OCI-LY3 (cell line): ENCODE results near the gene EPB41L4A.

Source experiments
- H2AFZ ChIP-seq: fragments of 200-600, 300-600 bp; shearing (Covaris generic); 2 replicates; pipeline ENCODE4 v1.6.0; 2014; ENCODE audit warnings: antibody characterized with exemption, low read depth, low read length
- H3K27ac ChIP-seq: fragments of 200-600, 300-600 bp; sonication (generic); 2 replicates; pipeline ENCODE4 v1.5.1; 2014; ENCODE audit warnings: mild to moderate bottlenecking, low read length, moderate library complexity, mixed read lengths
- H3K27me3 ChIP-seq: fragments of 200-600, 300-600 bp; sonication (generic); 2 replicates; pipeline ENCODE4 v1.6.1; 2014; ENCODE audit warnings: low read depth, low read length, mixed read lengths
- H3K36me3 ChIP-seq: fragments of 200-600, 300-600 bp; sonication (generic); replicated peaks from 2 replicates; pipeline ENCODE3; 2014; ENCODE audit warnings: low read depth, low read length, mixed read lengths
- H3K4me1 ChIP-seq: fragments of 300-600, 200-600 bp; sonication (generic); 2 replicates; pipeline ENCODE4 v1.6.1; 2014; ENCODE audit warnings: low read length, mixed read lengths
- H3K4me2 ChIP-seq: fragments of 200-600, 300-600 bp; sonication (generic); 2 replicates; pipeline ENCODE4 v1.6.1; 2014; ENCODE audit warnings: low read length, mixed read lengths
- H3K4me3 ChIP-seq: fragments of 300-600, 200-600 bp; sonication (generic); 2 replicates; pipeline ENCODE4 v1.5.1; 2014; ENCODE audit warnings: antibody characterized with exemption, mild to moderate bottlenecking, low read length, moderate library complexity
- H3K79me2 ChIP-seq: fragments of 300-600, 200-600 bp; shearing (Covaris generic); 2 replicates; pipeline ENCODE4 v1.6.1; 2014; ENCODE audit warnings: mild to moderate bottlenecking, low read length, mixed read lengths
- H3K9ac ChIP-seq: fragments of 300-600, 200-600 bp; shearing (Covaris generic); 2 replicates; pipeline ENCODE4 v1.6.0; 2014; ENCODE audit warnings: mild to moderate bottlenecking, low read length, moderate library complexity
- H3K9me3 ChIP-seq: fragments of 200-600, 300-600 bp; shearing (Covaris generic); 2 replicates; pipeline ENCODE4 v1.6.1; 2014; ENCODE audit warnings: low read length, mixed read lengths; ENCODE audit not compliant: insufficient read depth
- H4K20me1 ChIP-seq: fragments of 200-600, 300-600 bp; sonication (generic); 2 replicates; pipeline ENCODE4 v1.6.1; 2016; ENCODE audit warnings: low read length, mixed read lengths; ENCODE audit not compliant: insufficient read depth
- CTCF ChIP-seq: fragments of 200-600, 300-600 bp; sonication (generic); IDR thresholded peaks from 2 replicates; pipeline ENCODE4 v1.5.1; 2014; ENCODE audit warnings: antibody characterized with exemption, low read length, low read depth
- EZH2phosphoT487 ChIP-seq: fragments of 200-600 bp; shearing (Covaris generic); IDR thresholded peaks from 2 replicates; pipeline ENCODE4 v1.6.1; 2018; ENCODE audit warnings: antibody characterized with exemption, mixed run types, low read depth

Gene EPB41L4A

DNA sequence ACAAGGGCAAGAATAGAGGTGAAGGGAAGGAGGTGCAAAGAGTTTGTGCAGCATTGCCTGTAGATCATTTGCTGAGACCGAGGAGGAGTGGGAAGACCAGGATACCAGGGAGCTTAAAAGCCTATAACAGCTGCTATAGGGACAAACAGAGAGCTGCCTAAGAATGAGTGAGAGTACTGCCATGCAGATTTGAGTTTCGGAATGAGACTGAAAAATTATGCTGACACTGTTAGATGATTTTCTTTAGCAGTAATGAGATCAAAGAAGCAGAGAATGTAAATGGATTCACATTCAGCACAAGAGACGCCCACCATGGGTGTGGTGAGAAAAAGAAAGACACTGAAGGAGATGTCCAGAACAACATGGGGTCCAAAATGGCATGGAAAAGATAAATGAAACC, 69.7 kb downstream of the EPB41L4A start:
- Histone ChIP-seq H3K4me1 (peaks cover 44% of the 10 kb centered on the region), H3K9ac (peak overlapping the region; percentile 77), H3K9me3 (no peaks in the 10 kb centered on the region), H2AFZ (no peak overlapping the region), H3K4me3 (peak overlapping the region; percentile 62), H3K36me3 (no peaks in the 10 kb centered on the region), H3K27me3 (no peaks in the 10 kb centered on the region), H3K4me2 (peak overlapping the region; percentile 77), H3K27ac (peak overlapping the region; percentile 92), H3K79me2 (no peaks in the 10 kb centered on the region), H4K20me1 (no peaks in the 10 kb centered on the region)
- TF ChIP-seq CTCF: no peak
- TF ChIP-seq EZH2phosphoT487: no peak

DNA sequence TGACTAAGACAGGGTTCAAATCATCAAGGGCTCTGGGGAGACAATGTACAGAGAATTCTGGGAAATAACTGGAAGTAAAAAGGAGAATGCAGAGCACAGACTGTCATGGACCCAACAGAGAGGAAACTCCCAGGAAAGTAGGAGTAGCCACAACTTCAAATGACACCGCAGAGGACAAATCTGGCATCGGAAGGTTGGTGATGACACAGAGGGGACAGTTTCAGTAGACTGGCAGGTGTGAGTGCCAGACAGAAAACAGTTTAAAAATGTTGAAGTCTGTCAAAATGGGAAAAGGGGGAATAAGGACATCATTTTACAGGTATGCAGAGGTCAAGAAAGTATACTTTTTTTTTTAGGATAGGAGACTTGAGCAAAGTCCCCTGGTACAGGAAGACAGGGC, 70.2 kb downstream of the EPB41L4A start:
- Histone ChIP-seq H3K9me3 (no peaks in the 10 kb centered on the region), H2AFZ (no peak overlapping the region), H3K4me2 (peak overlapping the region; percentile 77), H3K4me3 (peak overlapping the region; percentile 62), H3K27me3 (no peaks in the 10 kb centered on the region), H3K36me3 (no peaks in the 10 kb centered on the region), H3K79me2 (no peaks in the 10 kb centered on the region), H3K27ac (peak overlapping the region; percentile 92), H4K20me1 (no peaks in the 10 kb centered on the region), H3K9ac (peak overlapping the region; percentile 77), H3K4me1 (peaks cover 44% of the 10 kb centered on the region)
- no peak for TF ChIP-seq EZH2phosphoT487
- no peak for TF ChIP-seq CTCF

DNA sequence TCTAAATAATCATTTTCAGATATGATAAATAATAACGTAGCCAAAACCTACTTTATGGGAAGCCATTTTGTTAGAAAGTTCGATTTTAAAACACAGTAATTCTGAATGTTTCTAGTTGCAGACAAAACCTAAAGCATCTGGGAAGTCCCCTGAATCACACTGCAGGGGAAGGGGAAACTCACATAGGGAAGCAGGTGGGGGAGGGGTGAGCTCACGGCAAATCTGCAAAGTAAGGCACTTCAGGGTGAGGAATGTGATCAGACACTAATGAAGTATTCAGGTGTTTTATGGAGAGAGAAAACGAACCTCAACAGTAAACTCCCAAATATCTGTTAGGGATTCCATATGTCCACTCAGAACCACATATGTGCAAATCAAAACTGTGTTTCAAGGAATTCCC, 70.7 kb downstream of the EPB41L4A start:
- Histone ChIP-seq H3K4me3 (peak overlapping the region; percentile 62), H3K4me1 (peaks cover 44% of the 10 kb centered on the region), H3K9ac (peak overlapping the region; percentile 77), H3K27me3 (no peaks in the 10 kb centered on the region), H3K79me2 (no peaks in the 10 kb centered on the region), H2AFZ (0 out of 2 replicates have a peak overlapping the region, but pooled peaks have one; percentile 58), H3K9me3 (no peaks in the 10 kb centered on the region), H3K4me2 (peak overlapping the region; percentile 77), H3K36me3 (no peaks in the 10 kb centered on the region), H4K20me1 (no peaks in the 10 kb centered on the region), H3K27ac (peak overlapping the region; percentile 92)
- TF ChIP-seq EZH2phosphoT487: no peak
- TF ChIP-seq CTCF: no peak

DNA sequence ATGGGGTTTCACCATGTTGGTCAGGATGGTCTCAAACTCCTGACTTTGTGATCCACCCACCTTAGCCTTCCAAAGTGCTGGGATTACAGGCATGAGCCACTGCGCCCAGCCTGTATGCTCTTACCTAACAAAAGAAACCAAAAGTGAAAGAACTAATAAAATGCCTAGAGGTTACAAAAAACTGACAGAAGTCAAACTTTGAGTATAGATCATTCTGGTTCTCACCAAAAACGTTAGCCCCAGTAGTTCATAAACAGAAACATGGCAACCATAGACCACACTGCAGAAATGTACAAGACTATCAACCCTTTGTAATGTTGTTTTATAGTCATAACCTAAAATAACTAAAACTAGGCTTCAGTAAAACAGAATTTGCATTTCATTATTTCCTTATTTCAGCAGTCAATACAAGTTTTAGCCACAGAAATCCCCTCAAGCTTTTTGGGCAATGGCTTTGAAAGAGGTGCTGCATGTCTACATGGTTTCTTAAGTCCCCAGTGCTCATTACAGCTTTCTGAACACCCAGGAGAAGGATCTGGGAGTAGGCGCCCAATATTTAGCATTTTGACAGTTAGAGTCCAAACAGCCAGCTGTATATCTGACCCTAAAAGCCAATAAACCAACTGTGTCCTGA, 72.5 kb downstream of the EPB41L4A start:
- no peaks in the 10 kb centered on the region for H3K79me2 ChIP-seq
- TF ChIP-seq EZH2phosphoT487 (no peak), CTCF (no peak)
- peak overlapping the region; percentile 77 for H3K4me2 ChIP-seq
- peak overlapping the region; percentile 92 for H3K27ac ChIP-seq
- H3K36me3 ChIP-seq: no peaks in the 10 kb centered on the region
- no peaks in the 10 kb centered on the region for H3K27me3 ChIP-seq
- H3K9ac ChIP-seq: peak overlapping the region; percentile 77; the same call in 1 of the 2 replicates
- no peaks in the 10 kb centered on the region for H4K20me1 ChIP-seq
- peaks cover 44% of the 10 kb centered on the region for H3K4me1 ChIP-seq
- H3K4me3 ChIP-seq: peak overlapping the region; percentile 62
- H3K9me3 ChIP-seq: no peaks in the 10 kb centered on the region
- peak overlapping the region; percentile 89; the same call in 1 of the 2 replicates for H2AFZ ChIP-seq
